T-helper 1 cell treated with Interleukin-12 subunit alpha and Interleukin-12 subunit beta and Interleukin-4 antibody, amounts not matched to agents 30 μg/mL and 1 μg/mL, for 36 hours (primary cell): ENCODE measurements around the gene AFF3.

ENCODE experiments used
- H3K27ac Mint-ChIP-seq: one replicate; pipeline ENCODE4 v1.8.0; 2021; ENCODE audit warnings: mild to moderate bottlenecking, mixed read lengths
- H3K27me3 Mint-ChIP-seq: one replicate; pipeline ENCODE4 v1.8.0; 2021; ENCODE audit warnings: low read depth, mixed read lengths
- H3K36me3 Mint-ChIP-seq: one replicate; pipeline ENCODE4 v1.8.0; 2021; ENCODE audit warnings: low read depth, mixed read lengths
- H3K4me1 Mint-ChIP-seq: one replicate; pipeline ENCODE4 v1.8.0; 2021; ENCODE audit warnings: low read depth, mixed read lengths
- H3K4me3 Mint-ChIP-seq: one replicate; pipeline ENCODE4 v1.8.0; 2021; ENCODE audit warnings: mild to moderate bottlenecking, moderate library complexity, mixed read lengths
- H3K9me3 Mint-ChIP-seq: one replicate; pipeline ENCODE4 v1.8.0; 2021; ENCODE audit warnings: mixed read lengths

Gene AFF3

DNA sequence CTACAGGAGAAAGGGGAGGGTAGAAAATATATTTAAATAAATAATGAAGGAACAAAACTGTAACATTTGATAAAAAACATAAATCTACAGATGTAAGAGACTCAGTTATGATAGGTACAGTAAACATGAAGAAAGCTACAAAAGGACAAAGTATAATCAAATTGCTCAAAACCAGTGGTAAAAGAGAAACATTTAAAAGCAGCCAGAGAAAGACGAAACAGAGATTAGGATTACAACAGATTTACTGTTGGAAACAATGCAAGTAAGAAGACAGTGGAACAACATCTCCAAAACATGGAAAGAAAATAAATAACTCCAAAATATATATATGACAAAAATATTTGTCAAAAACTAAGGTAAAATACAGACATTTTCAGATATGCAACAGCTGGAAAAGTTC is 344.9 kb downstream of the AFF3 start:
- Mint-ChIP-seq H3K27ac (no peak overlapping the region), H3K36me3 (no peaks in the 10 kb centered on the region), H3K9me3 (no peaks in the 10 kb centered on the region), H3K27me3 (peaks cover 3% of the 10 kb centered on the region), H3K4me1 (no peaks in the 10 kb centered on the region), H3K4me3 (no peak overlapping the region)

DNA sequence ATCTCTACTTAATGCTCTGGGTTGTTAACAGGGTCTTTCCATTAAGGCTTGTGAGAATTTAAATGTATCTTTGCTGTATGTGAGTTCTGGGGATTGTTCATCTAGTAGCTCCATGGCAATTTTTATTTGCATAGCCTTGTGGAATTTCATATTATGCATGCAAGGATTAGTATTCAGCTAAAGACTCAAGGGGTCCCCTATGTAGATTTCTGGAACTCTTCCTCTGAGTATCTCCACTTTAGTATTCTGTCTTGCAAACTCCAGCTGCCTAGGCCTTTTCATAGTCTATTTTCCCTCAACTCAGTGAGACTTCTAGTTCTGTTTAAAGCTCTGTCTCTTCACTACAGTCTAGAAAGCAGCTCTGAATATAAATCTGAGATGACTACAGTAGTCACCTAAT is 348.0 kb downstream of the AFF3 start:
- peaks cover 3% of the 10 kb centered on the region for H3K27me3 Mint-ChIP-seq
- no peaks in the 10 kb centered on the region for H3K4me1 Mint-ChIP-seq
- no peak overlapping the region for H3K27ac Mint-ChIP-seq
- no peak overlapping the region for H3K4me3 Mint-ChIP-seq
- no peaks in the 10 kb centered on the region for H3K36me3 Mint-ChIP-seq
- H3K9me3 Mint-ChIP-seq, result no peaks in the 10 kb centered on the region

DNA sequence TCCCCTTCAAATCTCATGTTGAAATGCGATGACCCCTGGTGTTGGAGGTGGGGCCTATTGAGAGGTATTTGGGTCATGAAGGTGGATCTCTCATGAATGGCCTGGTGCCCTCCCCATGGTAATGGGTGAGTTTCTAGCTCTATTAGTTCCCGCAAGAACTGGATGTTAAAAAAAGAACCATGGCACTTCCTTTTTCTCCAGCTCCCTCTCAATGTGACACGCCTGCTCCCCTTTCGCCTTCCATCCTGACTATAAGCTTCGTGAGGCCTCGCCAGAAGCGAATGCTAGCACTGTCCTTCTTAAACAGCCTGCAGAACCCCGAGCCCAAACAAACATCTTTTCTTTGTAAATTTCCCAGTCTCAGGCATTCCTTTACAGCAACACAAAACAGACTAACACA is 349.4 kb downstream of the AFF3 start:
- Mint-ChIP-seq H3K4me3 (no peak overlapping the region), H3K27me3 (no peaks in the 10 kb centered on the region), H3K9me3 (no peaks in the 10 kb centered on the region), H3K27ac (no peak overlapping the region), H3K36me3 (no peaks in the 10 kb centered on the region), H3K4me1 (no peaks in the 10 kb centered on the region)

DNA sequence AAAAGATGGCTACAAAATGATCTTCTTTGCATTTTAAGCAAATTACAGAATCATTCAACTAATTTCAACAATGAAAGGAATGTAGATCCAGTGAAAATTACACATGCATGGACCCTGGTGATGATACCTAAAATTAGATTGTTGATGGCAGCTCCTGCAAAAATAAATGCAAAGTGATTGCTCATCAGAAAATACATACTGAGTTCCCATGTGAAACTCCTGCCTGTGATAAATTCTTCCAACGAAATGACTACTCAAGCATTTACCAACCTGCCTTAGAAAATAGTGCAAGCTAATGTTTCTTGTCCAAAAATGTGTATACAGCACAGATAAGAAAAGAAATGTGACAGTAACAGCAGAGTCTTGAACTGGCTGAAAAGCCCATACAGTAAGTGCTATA is 352.5 kb downstream of the AFF3 start:
- no peaks in the 10 kb centered on the region for H3K36me3 Mint-ChIP-seq
- no peak overlapping the region for H3K27ac Mint-ChIP-seq
- H3K4me3 Mint-ChIP-seq, result no peak overlapping the region
- H3K27me3 Mint-ChIP-seq, result no peaks in the 10 kb centered on the region
- no peaks in the 10 kb centered on the region for H3K4me1 Mint-ChIP-seq
- H3K9me3 Mint-ChIP-seq, result no peaks in the 10 kb centered on the region

DNA sequence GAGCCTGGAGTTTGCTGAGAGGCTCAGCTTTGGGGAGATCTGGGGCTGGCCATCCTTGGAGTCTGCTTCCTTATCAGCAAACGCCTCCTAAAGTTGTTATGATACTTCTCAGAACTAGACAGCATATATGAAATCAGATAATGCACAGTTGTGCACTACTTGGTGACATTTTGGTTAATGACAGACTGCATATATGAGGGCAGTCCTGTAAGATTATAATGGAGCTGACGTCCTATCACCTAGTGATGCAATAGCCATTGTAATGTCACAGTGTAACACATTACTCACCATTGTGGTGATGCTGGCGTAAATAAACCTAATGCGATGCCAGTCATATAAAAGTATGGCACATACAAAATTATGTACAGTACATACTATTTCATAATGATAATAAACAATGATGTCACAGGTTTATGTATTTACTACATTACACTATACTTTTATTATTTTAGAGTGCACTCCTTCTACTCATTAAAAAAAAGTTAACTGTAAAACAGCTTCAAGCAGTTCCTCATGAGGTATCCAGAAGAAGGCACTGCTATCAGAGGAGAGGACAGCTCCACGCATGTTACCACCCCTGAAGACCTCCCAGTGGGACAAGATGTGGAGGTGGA is 354.5 kb downstream of the AFF3 start:
- H3K27ac Mint-ChIP-seq, result no peak overlapping the region
- no peaks in the 10 kb centered on the region for H3K27me3 Mint-ChIP-seq
- no peaks in the 10 kb centered on the region for H3K4me1 Mint-ChIP-seq
- H3K9me3 Mint-ChIP-seq, result no peaks in the 10 kb centered on the region
- H3K36me3 Mint-ChIP-seq, result no peaks in the 10 kb centered on the region
- no peak overlapping the region for H3K4me3 Mint-ChIP-seq

DNA sequence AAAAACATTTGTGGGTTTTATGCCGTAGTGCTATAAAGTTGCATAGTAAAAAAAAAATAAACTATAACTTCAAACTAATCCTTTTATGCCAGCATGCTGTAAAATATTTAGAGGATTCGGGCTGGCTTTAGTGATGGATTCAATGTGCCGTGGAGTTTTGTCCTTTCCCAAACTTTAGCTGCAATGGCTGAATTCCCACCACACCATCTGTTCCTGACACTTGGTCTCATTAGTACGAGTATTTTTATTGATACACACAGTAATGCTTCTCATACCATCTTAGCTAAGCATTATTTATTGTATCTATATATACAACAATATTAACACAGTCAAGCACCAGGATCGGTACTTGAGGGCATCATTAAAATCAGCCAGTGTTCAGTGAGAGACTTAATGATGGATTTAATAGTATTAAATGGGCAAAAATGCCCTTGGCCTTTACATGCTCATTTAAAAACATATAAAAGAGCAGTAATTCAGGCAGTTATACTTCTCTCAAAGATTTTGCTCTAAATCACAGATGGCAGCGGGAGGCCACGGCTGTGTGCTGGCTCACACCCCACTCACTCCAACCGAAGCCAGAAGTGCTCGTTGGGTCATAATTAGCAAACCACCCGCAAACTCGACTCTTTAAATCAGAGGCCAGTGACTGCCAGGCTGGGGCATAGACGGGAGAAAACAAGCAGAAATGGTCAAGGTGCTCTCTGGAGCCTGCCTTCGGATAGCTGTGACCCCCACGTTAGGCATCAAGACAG is 355.6 kb downstream of the AFF3 start:
- H3K9me3 Mint-ChIP-seq, result no peaks in the 10 kb centered on the region
- H3K4me3 Mint-ChIP-seq, result no peak overlapping the region
- no peak overlapping the region for H3K27ac Mint-ChIP-seq
- no peaks in the 10 kb centered on the region for H3K27me3 Mint-ChIP-seq
- no peaks in the 10 kb centered on the region for H3K36me3 Mint-ChIP-seq
- H3K4me1 Mint-ChIP-seq, result no peaks in the 10 kb centered on the region

DNA sequence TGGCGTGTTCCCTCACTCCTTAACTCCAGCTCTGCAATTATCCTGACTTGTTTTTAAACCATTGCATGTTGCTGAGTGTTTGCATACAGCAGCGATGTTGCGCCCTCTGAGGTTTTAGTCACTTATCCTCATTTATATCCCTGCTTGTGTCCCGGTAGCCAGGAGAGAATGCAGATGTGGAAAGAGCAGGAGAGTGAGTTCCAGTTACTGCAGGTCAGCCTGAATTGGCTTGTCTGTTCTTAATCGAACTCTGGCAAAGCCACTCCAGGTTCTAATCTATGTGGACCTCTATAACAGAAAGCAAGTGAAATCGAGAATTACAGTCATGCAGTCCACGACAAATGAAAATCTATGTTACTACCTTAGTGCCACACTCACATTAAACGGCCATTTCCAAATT is 357.4 kb downstream of the AFF3 start:
- no peak overlapping the region for H3K4me3 Mint-ChIP-seq
- H3K9me3 Mint-ChIP-seq, result peaks cover 7% of the 10 kb centered on the region
- H3K27me3 Mint-ChIP-seq, result no peaks in the 10 kb centered on the region
- no peak overlapping the region for H3K27ac Mint-ChIP-seq
- H3K36me3 Mint-ChIP-seq, result no peaks in the 10 kb centered on the region
- H3K4me1 Mint-ChIP-seq, result no peaks in the 10 kb centered on the region

DNA sequence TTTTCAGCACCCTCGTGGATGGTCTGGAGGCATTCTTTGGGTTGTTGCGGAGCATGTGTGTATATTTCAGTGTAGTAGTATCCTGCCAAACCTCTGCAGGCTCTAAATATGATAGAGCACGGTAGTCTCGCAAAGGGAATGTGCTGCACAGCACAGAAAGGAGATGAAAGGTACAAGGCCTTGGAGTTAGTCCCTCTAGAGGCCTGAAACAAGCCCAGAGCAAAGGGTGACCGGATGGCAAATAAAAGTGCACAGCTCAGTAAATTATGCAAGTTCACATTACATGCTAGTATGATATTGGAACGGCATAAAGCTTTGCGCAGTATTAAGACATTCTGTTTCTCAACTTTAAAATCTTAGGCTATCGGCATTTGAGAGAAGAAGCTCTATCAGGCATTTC is 358.1 kb downstream of the AFF3 start:
- Mint-ChIP-seq H3K27ac (no peak overlapping the region), H3K9me3 (peaks cover 8% of the 10 kb centered on the region), H3K4me1 (no peaks in the 10 kb centered on the region), H3K4me3 (no peak overlapping the region), H3K27me3 (no peaks in the 10 kb centered on the region), H3K36me3 (no peaks in the 10 kb centered on the region)

DNA sequence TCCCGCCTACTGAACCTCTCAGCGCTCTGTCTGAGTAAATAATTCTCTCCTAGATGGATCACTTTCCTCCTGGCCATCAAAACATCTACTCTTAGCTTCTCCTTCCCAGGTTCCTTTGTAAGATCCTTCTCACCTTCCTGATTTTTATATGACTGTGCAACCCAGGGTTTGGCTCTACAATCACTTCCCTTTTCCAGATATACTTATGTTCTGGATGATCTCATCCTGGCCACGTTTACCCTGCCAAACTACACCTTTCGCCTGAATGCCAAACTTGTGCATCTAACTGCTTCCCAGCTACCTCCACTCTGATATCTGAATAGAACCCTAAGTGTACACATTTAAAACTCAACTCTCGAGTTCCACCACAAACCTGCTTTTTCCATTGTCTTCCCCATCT is 362.1 kb downstream of the AFF3 start:
- Mint-ChIP-seq H3K4me1 (no peaks in the 10 kb centered on the region), H3K27ac (no peak overlapping the region), H3K36me3 (no peaks in the 10 kb centered on the region), H3K4me3 (no peak overlapping the region), H3K27me3 (no peaks in the 10 kb centered on the region), H3K9me3 (peaks cover 8% of the 10 kb centered on the region)

DNA sequence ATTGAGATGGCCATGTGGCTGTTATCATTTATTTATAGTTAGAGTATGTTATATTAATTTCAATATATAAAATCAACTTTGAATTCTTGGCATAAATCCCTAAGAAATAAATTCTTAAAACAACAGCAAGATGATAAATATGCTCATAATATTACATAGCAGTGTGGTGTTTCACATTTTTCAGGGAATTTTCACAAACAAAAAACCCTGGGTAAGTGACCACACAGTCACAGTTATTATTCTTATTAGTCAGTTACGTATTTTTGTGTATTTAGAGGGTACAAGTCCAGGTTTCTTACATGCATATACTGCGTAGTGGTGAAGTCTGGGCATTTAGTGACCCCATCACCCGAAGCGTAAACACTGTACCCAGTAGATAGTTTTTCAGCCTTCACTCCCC is 363.1 kb downstream of the AFF3 start:
- no peaks in the 10 kb centered on the region for H3K27me3 Mint-ChIP-seq

DNA sequence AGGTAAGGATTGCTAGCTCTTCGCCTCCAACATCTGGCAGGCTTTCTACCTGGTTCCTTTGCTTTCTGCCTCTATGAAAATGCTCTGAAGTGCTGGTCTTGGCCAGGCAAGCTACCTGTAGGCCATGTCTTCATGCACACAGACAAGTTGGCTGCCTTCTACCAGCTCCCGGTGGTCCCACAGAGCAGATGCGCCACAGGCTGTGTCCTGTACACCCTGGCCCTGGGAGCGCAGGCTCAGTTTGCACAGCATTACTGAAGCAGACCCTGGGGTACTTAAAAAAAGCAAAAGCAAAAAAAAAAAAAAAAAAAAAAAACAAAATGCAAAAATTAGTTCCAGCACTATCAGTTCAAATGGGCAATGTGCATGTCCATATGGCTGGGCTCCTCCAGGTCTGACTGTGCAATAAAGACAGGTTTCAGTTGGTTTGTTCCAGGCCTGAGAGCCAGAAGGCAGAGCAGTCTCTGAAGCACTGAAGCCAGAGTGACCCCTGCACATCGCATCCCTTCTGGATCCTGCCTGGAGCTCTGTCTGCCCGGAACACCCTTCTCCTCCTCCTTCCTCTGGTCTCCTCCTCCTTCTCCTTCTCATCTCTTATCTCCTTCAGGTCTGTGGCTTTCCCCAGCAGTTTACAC is 364.6 kb downstream of the AFF3 start:
- H3K4me3 Mint-ChIP-seq, result no peak overlapping the region

More for the DNA sequence above, 363.1 kb downstream of the AFF3 start:
- Mint-ChIP-seq H3K9me3 (peaks cover 8% of the 10 kb centered on the region), H3K4me1 (no peaks in the 10 kb centered on the region), H3K4me3 (no peak overlapping the region), H3K36me3 (no peaks in the 10 kb centered on the region), H3K27ac (no peak overlapping the region)

DNA sequence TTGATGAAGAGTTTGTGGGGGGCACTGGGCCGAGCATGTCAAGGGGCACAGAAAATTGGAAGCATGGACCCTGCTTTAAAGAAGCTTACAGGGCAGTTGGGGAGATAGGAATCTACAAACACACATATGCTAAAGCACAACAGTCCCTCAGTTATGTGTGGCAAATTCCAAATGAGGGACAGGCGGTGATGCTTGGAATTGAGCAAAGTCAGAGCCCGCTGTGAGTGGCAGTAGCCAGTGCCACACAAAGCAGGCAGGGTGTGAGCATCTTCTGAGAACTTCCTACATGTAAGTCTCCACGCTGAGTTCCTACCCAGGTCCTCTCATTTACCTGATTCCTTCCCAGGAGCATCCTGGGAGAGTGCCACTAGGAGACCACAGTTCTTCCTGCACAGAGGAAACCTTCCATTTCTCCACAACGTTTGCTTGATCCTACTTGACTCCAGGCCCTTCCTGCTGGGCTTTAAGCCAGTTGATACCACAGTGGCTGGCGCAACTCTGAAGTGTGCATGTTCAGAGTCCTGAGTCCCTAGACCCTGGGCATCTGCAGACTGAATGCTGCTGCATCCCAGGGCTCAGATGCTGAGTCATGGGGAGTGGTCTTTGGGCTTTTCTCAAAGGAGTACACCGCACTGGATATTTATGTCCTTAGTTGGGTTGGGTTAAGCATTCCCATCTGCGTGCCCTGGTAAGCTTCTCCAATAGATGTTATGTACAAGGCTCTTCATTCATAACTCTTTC is 365.3 kb downstream of the AFF3 start:
- H3K27me3 Mint-ChIP-seq, result no peaks in the 10 kb centered on the region
- no peak overlapping the region for H3K27ac Mint-ChIP-seq
- no peaks in the 10 kb centered on the region for H3K4me1 Mint-ChIP-seq
- no peaks in the 10 kb centered on the region for H3K36me3 Mint-ChIP-seq
- no peak overlapping the region for H3K4me3 Mint-ChIP-seq
- H3K9me3 Mint-ChIP-seq, result peaks cover 8% of the 10 kb centered on the region

More for the DNA sequence above, 364.6 kb downstream of the AFF3 start:
- Mint-ChIP-seq H3K27ac (no peak overlapping the region), H3K36me3 (no peaks in the 10 kb centered on the region), H3K9me3 (peaks cover 8% of the 10 kb centered on the region), H3K27me3 (no peaks in the 10 kb centered on the region), H3K4me1 (no peaks in the 10 kb centered on the region)

DNA sequence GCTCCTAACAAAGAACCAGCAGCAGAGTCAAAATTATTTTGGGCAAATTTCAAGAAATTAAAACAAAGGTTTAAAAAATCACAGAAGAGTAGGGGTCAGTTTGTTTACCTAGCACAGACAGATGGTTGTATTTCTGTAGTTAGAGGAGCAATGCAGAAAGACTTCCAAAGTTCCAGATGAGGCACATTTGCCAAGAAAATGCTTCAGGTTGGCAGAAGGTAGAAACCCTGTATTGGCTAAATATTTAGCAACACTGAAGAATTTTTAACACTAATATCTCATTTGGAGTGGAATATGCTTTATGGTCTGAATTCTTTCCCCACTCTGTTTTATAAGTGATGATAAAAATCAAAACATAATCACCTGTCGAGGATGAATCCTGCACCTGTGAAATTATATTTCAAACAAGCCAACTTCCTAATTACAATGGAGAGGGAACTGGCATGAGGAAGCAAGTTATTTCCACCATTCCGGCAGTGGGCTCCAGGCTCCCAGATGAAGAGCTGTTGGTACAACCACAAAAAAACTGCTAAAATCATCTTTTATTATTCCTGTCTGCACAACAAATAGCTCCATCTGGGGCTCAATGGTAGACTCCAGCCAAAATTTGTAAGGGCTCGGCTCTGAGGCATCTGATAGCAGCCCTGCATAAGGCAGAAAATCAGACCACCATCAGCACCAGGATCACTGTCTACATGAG is 366.0 kb downstream of the AFF3 start:
- Mint-ChIP-seq H3K27me3 (no peaks in the 10 kb centered on the region), H3K4me3 (no peak overlapping the region), H3K36me3 (no peaks in the 10 kb centered on the region), H3K4me1 (no peaks in the 10 kb centered on the region), H3K27ac (no peak overlapping the region), H3K9me3 (peaks cover 8% of the 10 kb centered on the region)

DNA sequence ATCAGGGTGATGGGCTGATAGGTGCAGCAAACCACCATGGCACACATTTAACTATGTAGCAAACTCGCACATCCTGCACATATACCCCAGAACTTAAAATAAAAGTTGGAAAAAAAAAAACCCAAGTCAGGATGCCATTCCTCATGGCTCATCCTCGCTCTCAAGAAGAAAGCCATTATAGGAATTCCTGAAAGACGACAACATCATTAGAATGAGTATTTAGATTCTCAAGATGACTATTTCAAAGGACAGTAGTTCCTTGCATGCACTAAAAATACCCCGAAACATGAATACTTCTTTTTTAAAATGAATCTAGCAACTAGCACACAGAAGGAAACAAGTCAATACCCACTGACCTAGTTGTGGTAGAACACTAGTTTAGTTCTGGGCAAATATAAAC is 366.8 kb downstream of the AFF3 start:
- Mint-ChIP-seq H3K27me3 (no peaks in the 10 kb centered on the region), H3K36me3 (no peaks in the 10 kb centered on the region), H3K4me3 (no peak overlapping the region), H3K4me1 (no peaks in the 10 kb centered on the region), H3K27ac (no peak overlapping the region), H3K9me3 (peaks cover 7% of the 10 kb centered on the region)
